ENCODE measurements around the gene IGSF10. TPM values are rescaled to one million over a fixed set of nuclear protein-coding genes. Genes with fewer than 3 reads are reported as not detected.
A peak's percentile ranks its signal among the peaks of the same experiment; 100 is the strongest.
"Not testable (repeated sequence)": the region's sequence is repeated elsewhere in the genome, so short reads cannot be mapped to it uniquely, and the experiment has no call there.

Gene IGSF10
- total RNA-seq (not detected in 2 replicates), polyA plus RNA-seq (0.03 TPM in 1 of 2 replicates, not detected in the other), polyA minus RNA-seq (not detected in 2 replicates)
- 0.09 TPM for total RNA-seq (2013)

- Histone ChIP-seq H3K9me3 (ENCODE audit: control extremely low read depth in 1 of 3, control insufficient read depth in 2 of 3, insufficient read depth in 1 of 3, low read length in 2 of 3) (no peaks in the 10 kb centered on the region), H3K9ac (ENCODE audit: low read length) (peak within 1 kb of the TSS; percentile 29), H3K4me2 (replicated peaks; ENCODE audit: low read depth, low read length, poor library complexity, severe bottlenecking) (peak within 1 kb of the TSS; percentile 73), H2AFZ (ENCODE audit: insufficient read depth, low read depth, low read length, poor library complexity, severe bottlenecking) (peak within 1 kb of the TSS; percentile 65), H3K27ac (ENCODE audit: low read length in 2 of 2) (no peak within 1 kb of the TSS), H3K27me3 (replicated peaks in 1 of 4; ENCODE audit: control extremely low read depth in 1 of 4, control insufficient read depth in 3 of 4, insufficient read depth in 4 of 4, low read length in 3 of 4) (peaks cover 0 to 17% (median 3%) of the 10 kb centered on the region in 4 experiments), H3K4me1 (ENCODE audit: control insufficient read depth in 2 of 2, insufficient read depth in 2 of 2, low read length in 2 of 2) (peaks cover 6 to 9% of the 10 kb centered on the region in 2 donors), H3K79me2 (ENCODE audit: control insufficient read depth, insufficient read depth, low read length) (no peaks in the 10 kb centered on the region), H3K4me3 (ENCODE audit: control extremely low read depth in 1 of 5, extremely low read depth in 1 of 5, insufficient read depth in 1 of 5, low read depth in 2 of 5, low read length in 4 of 5) (peak within 1 kb of the TSS in 3 of 5 experiments; percentile 29 to 35 (median 33)), H4K20me1 (ENCODE audit: control insufficient read depth, insufficient read depth, low read length, poor library complexity, severe bottlenecking) (no peaks in the 10 kb centered on the region), H3K36me3 (replicated peaks in 1 of 2; ENCODE audit: control extremely low read depth in 1 of 2, control insufficient read depth in 1 of 2, extremely low read depth in 1 of 2, insufficient read depth in 2 of 2, low read length in 1 of 2) (no peaks in the 10 kb centered on the region)
- Mint-ChIP-seq H3K4me1 (peaks cover 3% of the 10 kb centered on the region), H3K4me3 (peak within 1 kb of the TSS; percentile 73), H3K27ac (no peak within 1 kb of the TSS), H3K9me3 (ENCODE audit: insufficient read depth) (no peaks in the 10 kb centered on the region), H3K27me3 (peaks cover 25% of the 10 kb centered on the region)
- no peak for TF ChIP-seq EZH2 (IDR thresholded peaks at IDR 0.05; ENCODE audit: borderline replicate concordance, insufficient read depth, low read depth, low read length, poor library complexity, severe bottlenecking)
- TF ChIP-seq, protein P1, sequence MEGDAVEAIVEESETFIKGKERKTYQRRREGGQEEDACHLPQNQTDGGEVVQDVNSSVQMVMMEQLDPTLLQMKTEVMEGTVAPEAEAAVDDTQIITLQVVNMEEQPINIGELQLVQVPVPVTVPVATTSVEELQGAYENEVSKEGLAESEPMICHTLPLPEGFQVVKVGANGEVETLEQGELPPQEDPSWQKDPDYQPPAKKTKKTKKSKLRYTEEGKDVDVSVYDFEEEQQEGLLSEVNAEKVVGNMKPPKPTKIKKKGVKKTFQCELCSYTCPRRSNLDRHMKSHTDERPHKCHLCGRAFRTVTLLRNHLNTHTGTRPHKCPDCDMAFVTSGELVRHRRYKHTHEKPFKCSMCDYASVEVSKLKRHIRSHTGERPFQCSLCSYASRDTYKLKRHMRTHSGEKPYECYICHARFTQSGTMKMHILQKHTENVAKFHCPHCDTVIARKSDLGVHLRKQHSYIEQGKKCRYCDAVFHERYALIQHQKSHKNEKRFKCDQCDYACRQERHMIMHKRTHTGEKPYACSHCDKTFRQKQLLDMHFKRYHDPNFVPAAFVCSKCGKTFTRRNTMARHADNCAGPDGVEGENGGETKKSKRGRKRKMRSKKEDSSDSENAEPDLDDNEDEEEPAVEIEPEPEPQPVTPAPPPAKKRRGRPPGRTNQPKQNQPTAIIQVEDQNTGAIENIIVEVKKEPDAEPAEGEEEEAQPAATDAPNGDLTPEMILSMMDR (IDR thresholded peaks at IDR 0.05): no peak
- 49% methylated on average over 33 of the region's 40 CpGs for WGBS (ENCODE audit: insufficient coverage)
- no peak for ATAC-seq (ENCODE audit: low read depth)
- DNase-seq: no peak
- intact Hi-C loops (cut with micrococcal nuclease): no loop called here
- ChIA-PET CTCF (interaction anchor here (0.7 to 1.3 kb wide), 3 partner anchors 11 to 293 kb away, joined by 3 to 4 read pairs (median 3); no protein-coding TSS in a partner anchor), POLR2A (no interaction called here)
Observed at GRCh38 chr3:151460774-151461450, at the start of gene IGSF10. IGSF10 (minus strand) TSS chr3:151461061; CDS start chr3:151458709, 2,352 bp downstream.

DNA sequence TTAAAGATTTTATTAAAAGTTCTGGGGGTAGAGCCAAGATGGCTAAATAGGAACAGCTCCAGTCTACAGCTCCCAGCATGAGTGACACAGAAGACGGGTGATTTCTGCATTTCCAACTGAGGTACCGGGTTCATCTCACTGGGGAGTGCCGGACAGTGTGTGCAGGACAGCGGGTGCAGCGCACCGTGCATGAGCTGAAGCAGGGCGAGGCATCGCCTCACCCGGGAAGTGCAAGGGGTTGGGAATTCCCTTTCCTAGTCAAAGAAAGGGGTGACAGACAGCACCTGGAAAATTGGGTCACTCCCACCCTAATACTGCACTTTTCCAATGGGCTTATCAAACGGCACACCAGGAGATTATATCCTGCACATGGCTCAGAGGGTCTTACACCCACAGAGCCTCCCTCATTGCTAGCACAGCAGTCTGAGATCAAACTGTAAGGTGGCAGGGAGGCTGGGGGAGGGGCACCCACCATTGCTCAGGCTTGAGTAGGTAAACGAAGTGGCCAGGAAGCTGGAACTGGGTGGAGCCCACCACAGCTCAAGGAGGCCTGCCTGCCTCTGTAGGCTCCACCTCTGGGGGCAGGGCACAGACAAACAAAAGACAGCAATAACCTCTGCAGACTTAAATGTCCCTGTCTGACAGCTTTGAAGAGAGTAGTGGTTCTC is 48.7 kb upstream of the IGSF10 start:
- H3K27me3 ChIP-seq (replicated peaks in 1 of 4; ENCODE audit: control extremely low read depth in 1 of 4, control insufficient read depth in 3 of 4, insufficient read depth in 4 of 4, low read length in 3 of 4); H3K36me3 ChIP-seq (replicated peaks in 1 of 2; ENCODE audit: control extremely low read depth in 1 of 2, control insufficient read depth in 1 of 2, extremely low read depth in 1 of 2, insufficient read depth in 2 of 2, low read length in 1 of 2); CTCF ChIA-PET; POLR2A ChIA-PET; H3K4me3 Mint-ChIP-seq; H3K4me3 ChIP-seq (ENCODE audit: control extremely low read depth in 1 of 5, extremely low read depth in 1 of 5, insufficient read depth in 1 of 5, low read depth in 2 of 5, low read length in 4 of 5); H3K4me1 ChIP-seq (ENCODE audit: control insufficient read depth in 2 of 2, insufficient read depth in 2 of 2, low read length in 2 of 2); H4K20me1 ChIP-seq (ENCODE audit: control insufficient read depth, insufficient read depth, low read length, poor library complexity, severe bottlenecking); H3K9me3 Mint-ChIP-seq (ENCODE audit: insufficient read depth); H3K79me2 ChIP-seq (ENCODE audit: control insufficient read depth, insufficient read depth, low read length); DNase-seq; H3K27me3 Mint-ChIP-seq; intact Hi-C loops (cut with micrococcal nuclease); H2AFZ ChIP-seq (ENCODE audit: insufficient read depth, low read depth, low read length, poor library complexity, severe bottlenecking); H3K4me1 Mint-ChIP-seq; ATAC-seq (ENCODE audit: low read depth); H3K27ac Mint-ChIP-seq; H3K9ac ChIP-seq (ENCODE audit: low read length); H3K4me2 ChIP-seq (replicated peaks; ENCODE audit: low read depth, low read length, poor library complexity, severe bottlenecking); H3K9me3 ChIP-seq (ENCODE audit: control extremely low read depth in 1 of 3, control insufficient read depth in 2 of 3, insufficient read depth in 1 of 3, low read length in 2 of 3); H3K27ac ChIP-seq (ENCODE audit: low read length in 2 of 2): not testable (repeated sequence)
- 81% methylated on average over 5 of the region's 11 CpGs for WGBS (ENCODE audit: insufficient coverage)

Measured in B cell (primary cell).